ENCODE results near the gene ZC3H12D. TPM values are rescaled to one million over a fixed set of nuclear protein-coding genes. Genes with fewer than 3 reads are reported as not detected.
A peak's percentile ranks its signal among the peaks of the same experiment; 100 is the strongest.

The ZC3H12D gene
- total RNA-seq, 3 donors from 2014 or later (not counting 1 experiment from before 2014, with no cell fraction given) = 0.49 to 7.7 (median 4.1) TPM

DNA sequence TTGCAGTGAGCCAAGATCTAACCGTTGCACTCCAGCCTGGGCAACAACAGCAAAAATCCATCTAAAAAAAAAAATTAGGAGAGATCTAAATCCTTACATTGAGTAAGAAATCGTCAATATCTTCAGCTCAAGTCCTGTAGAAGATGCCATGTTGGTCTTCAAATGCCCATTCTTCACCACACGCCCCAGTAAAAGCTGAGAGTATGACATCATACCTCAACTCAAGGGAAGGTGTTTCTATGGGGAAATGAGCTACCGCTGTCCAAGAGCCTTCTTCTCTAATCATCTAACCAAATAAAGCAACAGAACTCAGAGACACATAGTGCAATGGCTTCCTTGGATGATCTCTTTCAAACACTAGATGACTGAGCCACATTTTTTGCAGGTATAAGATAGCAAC lies 2.5 kb upstream of the ZC3H12D start:
- Histone ChIP-seq H3K4me3 (ENCODE audit: low read length) (no peak overlapping the region), H3K9me3 (ENCODE audit: control insufficient read depth, insufficient read depth, low read length) (no peaks in the 10 kb centered on the region), H3K4me1 (ENCODE audit: control insufficient read depth, insufficient read depth, low read length) (peaks cover 31% of the 10 kb centered on the region), H3K27me3 (ENCODE audit: control insufficient read depth, insufficient read depth, low read length) (no peaks in the 10 kb centered on the region), H3K27ac (ENCODE audit: low read length) (no peak overlapping the region), H3K36me3 (ENCODE audit: control insufficient read depth, insufficient read depth, low read length) (no peaks in the 10 kb centered on the region)
- peaks cover 13 to 17% of the 10 kb centered on the region in 2 donors for H3K4me1 Mint-ChIP-seq
- H3K9me3 Mint-ChIP-seq = no peaks in the 10 kb centered on the region
- intact Hi-C loops (cut with micrococcal nuclease) = no loop called here
- no peak for ATAC-seq
- H3K36me3 Mint-ChIP-seq = no peaks in the 10 kb centered on the region
- H3K27ac Mint-ChIP-seq = no peak overlapping the region
- H3K27me3 Mint-ChIP-seq (ENCODE audit: low read depth in 2 of 2) = no peaks in the 10 kb centered on the region
- DNase-seq = no peak
- WGBS (ENCODE audit: insufficient coverage) = 93% methylated on average over 3 of the region's 4 CpGs
- TF ChIP-seq, protein P1, sequence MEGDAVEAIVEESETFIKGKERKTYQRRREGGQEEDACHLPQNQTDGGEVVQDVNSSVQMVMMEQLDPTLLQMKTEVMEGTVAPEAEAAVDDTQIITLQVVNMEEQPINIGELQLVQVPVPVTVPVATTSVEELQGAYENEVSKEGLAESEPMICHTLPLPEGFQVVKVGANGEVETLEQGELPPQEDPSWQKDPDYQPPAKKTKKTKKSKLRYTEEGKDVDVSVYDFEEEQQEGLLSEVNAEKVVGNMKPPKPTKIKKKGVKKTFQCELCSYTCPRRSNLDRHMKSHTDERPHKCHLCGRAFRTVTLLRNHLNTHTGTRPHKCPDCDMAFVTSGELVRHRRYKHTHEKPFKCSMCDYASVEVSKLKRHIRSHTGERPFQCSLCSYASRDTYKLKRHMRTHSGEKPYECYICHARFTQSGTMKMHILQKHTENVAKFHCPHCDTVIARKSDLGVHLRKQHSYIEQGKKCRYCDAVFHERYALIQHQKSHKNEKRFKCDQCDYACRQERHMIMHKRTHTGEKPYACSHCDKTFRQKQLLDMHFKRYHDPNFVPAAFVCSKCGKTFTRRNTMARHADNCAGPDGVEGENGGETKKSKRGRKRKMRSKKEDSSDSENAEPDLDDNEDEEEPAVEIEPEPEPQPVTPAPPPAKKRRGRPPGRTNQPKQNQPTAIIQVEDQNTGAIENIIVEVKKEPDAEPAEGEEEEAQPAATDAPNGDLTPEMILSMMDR (IDR thresholded peaks at IDR 0.05) = no peak
- no peak overlapping the region for H3K4me3 Mint-ChIP-seq

DNA sequence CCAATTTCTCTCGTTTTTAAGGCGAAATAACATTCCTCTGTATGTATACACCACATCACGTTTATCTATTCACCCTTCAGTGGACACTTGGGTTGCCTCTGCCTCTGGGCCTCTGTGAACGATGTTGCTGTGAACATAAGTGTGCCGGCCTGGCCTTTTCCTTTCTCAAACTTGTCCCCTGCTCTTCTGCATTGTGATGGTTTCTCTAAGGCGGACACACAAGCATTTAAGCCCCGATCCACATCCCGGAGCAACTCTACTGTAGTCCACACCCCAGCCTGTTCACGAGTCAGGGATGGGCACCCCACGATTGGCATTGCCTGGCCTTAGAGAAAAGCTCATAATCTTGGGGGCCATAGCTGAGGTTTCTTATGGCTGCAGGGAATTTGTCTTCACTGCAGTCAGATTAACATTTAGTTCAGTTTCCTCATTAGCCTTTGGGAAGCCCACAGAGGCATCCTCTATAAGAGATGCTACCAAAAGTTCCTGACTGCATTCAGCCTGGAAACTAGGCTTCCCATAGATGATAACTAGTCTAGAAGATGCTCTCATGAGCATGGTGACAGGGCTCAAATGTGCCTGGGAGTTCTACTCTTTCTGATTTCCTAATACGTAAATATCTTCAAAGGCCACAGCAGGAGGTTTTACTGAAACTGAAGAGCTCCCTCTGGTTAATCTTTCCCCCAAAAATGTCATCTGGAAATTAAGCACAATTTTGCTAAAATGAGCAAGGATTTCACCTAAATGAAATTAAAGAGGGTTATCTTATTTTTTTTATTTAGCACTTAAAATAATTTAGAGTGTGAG lies 762 bp downstream of the ZC3H12D start:
- DNase-seq = peak in 1 of 2 donors; percentile 53
- TF ChIP-seq, protein P1 (IDR thresholded peaks at IDR 0.05) = no peak
- H3K9me3 ChIP-seq (ENCODE audit: control insufficient read depth, insufficient read depth, low read length) = no peaks in the 10 kb centered on the region
- peaks cover 53% of the 10 kb centered on the region for H3K4me1 ChIP-seq (ENCODE audit: control insufficient read depth, insufficient read depth, low read length)
- H3K4me3 ChIP-seq (ENCODE audit: low read length) = peak overlapping the region; percentile 38
- peak overlapping the region; percentile 82 for H3K27ac ChIP-seq (ENCODE audit: low read length)
- H3K27ac Mint-ChIP-seq = peak overlapping the region; percentile 75 to 87
- 74% methylated on average over 11 of the region's 11 CpGs for WGBS (ENCODE audit: insufficient coverage)
- ATAC-seq = no peak
- H3K27me3 ChIP-seq (ENCODE audit: control insufficient read depth, insufficient read depth, low read length) = no peaks in the 10 kb centered on the region
- H3K36me3 ChIP-seq (ENCODE audit: control insufficient read depth, insufficient read depth, low read length) = no peaks in the 10 kb centered on the region
- no peaks in the 10 kb centered on the region for H3K36me3 Mint-ChIP-seq
- H3K4me1 Mint-ChIP-seq = peaks cover 24 to 27% of the 10 kb centered on the region in 2 donors
- intact Hi-C loops (cut with micrococcal nuclease) = no loop called here
- peaks cover 0 to 2% of the 10 kb centered on the region in 2 donors for H3K27me3 Mint-ChIP-seq (ENCODE audit: low read depth in 2 of 2)
- H3K9me3 Mint-ChIP-seq = no peaks in the 10 kb centered on the region
- H3K4me3 Mint-ChIP-seq = peak overlapping the region; percentile 38

DNA sequence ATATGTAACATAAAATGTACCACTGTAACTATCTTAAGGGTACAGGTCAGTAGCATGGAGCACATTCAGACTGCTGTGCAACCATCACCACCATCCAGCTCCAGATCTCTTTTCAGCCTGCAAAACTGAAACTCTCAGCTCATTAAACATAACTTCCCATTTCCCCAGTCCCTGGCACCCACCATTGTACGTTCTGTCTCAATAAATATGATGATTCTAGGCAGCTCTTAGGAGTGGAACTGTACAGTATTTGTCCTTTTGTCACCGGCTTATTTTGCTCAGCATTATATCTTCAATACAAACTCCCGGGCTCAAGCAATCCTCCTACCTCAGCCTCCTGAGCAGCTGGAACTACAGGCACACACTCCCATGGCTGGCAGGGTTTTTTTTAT lies 1.5 kb downstream of the ZC3H12D start:
- peaks cover 53% of the 10 kb centered on the region for H3K4me1 ChIP-seq (ENCODE audit: control insufficient read depth, insufficient read depth, low read length)
- DNase-seq (peak in 1 of 2 donors; percentile 55), ATAC-seq (no peak)
- peak overlapping the region; percentile 82 for H3K27ac ChIP-seq (ENCODE audit: low read length)
- no peaks in the 10 kb centered on the region for H3K36me3 ChIP-seq (ENCODE audit: control insufficient read depth, insufficient read depth, low read length)
- H3K27me3 Mint-ChIP-seq (ENCODE audit: low read depth in 2 of 2) = peaks cover 0 to 2% of the 10 kb centered on the region in 2 donors
- H3K4me1 Mint-ChIP-seq = peaks cover 24 to 27% of the 10 kb centered on the region in 2 donors
- H3K9me3 Mint-ChIP-seq = no peaks in the 10 kb centered on the region
- intact Hi-C loops (cut with micrococcal nuclease) = no loop called here
- WGBS (ENCODE audit: insufficient coverage) = 80% methylated on average over 3 of the region's 3 CpGs
- H3K9me3 ChIP-seq (ENCODE audit: control insufficient read depth, insufficient read depth, low read length) = no peaks in the 10 kb centered on the region
- peak overlapping the region in 1 of 2 donors; percentile 87 for H3K27ac Mint-ChIP-seq
- H3K27me3 ChIP-seq (ENCODE audit: control insufficient read depth, insufficient read depth, low read length) = no peaks in the 10 kb centered on the region
- peak overlapping the region; percentile 25 for H3K4me3 Mint-ChIP-seq
- TF ChIP-seq, protein P1 (IDR thresholded peaks at IDR 0.05) = no peak
- peak overlapping the region; percentile 38 for H3K4me3 ChIP-seq (ENCODE audit: low read length)
- no peaks in the 10 kb centered on the region for H3K36me3 Mint-ChIP-seq
